RPMI7951 (cell line): ENCODE measurements around the gene HAPLN3. TPM values are rescaled to one million over a fixed set of nuclear protein-coding genes. Genes with fewer than 3 reads are reported as not detected.
"Not testable (repeated sequence)": the region's sequence is repeated elsewhere in the genome, so short reads cannot be mapped to it uniquely, and the experiment has no call there.

Source experiments
- DNase-seq: peaks from one replicate; pipeline ENCODE4 v3.0.0-alpha.2; 2012; ENCODE audit warnings: low read depth
- total RNA-seq: library from RNA; depleted of rRNA; stranded (reverse); fragments of >200 nt; shearing (Covaris generic); gene quantifications from 2 replicates; pipeline ENCODE4 v1.2.3, GENCODE V29; 2014; rRNA removed

HAPLN3 gene, protein sequence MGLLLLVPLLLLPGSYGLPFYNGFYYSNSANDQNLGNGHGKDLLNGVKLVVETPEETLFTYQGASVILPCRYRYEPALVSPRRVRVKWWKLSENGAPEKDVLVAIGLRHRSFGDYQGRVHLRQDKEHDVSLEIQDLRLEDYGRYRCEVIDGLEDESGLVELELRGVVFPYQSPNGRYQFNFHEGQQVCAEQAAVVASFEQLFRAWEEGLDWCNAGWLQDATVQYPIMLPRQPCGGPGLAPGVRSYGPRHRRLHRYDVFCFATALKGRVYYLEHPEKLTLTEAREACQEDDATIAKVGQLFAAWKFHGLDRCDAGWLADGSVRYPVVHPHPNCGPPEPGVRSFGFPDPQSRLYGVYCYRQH
- total RNA-seq: 18.4 and 27.5 TPM in 2 replicates

DNA sequence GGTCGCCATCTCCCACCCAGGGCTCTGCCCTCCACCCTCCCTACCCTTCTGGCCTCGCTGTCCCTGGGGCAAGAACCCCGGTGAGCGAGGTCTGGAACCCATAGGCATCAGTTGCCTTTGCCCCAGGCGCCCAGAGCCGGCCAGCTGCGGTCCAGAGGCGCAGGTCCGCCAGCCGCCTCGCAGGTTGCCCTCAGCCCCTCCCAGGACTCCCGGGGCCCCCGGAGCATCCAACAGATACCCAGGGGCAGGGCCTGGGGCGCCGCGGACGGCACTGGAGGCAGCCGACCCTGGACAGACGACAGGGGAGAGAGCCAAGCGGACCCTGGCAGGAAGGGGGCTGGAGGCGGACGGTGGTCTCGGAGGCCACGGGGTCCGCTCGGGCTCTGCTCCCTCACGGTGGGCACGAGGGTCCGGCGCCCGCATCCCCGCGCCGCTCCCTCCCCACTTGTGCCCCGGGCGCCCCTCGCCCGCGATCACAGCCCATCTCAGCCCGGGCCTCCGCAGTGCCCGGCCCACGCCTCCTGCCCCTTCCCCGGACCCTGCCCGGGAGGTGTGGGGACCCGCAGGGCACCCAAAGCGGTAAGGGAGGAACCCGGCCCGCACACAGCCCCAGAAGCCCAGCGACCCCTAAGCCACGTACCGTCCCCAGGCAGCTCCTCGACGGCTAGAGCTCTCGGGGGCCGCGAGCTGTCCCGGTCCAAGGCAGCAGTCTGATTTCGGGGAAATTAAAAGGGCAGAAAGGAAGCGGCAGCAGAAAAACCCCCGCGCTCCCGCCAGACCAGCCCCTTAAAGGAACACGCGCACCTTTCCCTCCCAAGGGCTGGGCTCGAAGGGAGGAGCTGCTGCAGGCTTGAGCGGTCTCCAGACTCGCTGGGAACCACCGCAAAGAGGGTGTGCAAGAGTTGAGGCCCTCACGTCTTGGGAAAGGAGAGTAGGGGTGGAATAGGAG lies at the start of gene HAPLN3:
Gene HAPLN3, minus strand, starts transcription at position 726 of the 949 bp plus-strand sequence. CDS start 8,246 bp downstream, outside the sequence.
- DNase-seq: peak; percentile 68

DNA sequence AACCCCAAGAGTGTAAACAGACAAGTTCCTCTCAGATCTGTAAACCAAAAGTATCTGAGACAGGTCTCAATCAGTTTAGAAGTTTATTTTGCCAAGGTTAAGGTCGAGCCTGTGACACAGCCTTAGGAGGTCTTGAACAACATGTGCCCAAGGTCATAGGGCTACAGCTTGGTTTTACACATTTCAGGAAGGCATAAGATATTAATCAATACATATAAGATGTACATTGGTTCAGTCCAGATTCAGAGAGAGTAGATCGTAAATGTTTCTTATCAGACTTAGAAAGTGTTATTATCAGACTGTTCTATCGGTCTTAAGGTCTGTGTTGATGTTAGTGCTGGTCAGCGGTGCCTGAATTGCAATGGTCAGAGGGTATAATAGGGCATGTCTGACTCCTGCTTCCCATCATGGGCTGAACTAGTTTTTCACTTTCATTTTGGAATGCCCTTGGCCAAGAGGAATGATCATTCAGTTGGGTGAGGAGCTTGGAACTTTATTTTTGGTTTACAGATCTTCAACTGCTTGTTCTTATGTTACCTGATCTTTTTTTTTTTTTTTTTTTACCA lies 44.8 kb upstream of the HAPLN3 start:
- peak; percentile 20 for DNase-seq

DNA sequence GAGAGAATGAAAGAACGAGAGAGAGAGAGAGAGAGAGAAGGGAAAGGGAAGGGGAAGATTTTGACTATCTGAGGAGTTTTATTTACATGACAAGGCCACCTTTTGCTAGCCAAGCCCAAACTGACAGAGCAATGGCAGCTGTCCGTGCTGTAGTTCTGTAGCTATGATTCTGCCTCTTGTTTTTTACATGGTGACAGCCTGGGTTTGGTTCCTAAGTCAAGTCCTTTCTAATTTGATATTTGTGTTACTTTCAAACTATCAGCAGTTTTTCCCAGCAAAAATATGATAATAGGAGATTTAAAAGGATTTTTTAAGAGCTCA lies 44.1 kb upstream of the HAPLN3 start:
- DNase-seq: no peak

DNA sequence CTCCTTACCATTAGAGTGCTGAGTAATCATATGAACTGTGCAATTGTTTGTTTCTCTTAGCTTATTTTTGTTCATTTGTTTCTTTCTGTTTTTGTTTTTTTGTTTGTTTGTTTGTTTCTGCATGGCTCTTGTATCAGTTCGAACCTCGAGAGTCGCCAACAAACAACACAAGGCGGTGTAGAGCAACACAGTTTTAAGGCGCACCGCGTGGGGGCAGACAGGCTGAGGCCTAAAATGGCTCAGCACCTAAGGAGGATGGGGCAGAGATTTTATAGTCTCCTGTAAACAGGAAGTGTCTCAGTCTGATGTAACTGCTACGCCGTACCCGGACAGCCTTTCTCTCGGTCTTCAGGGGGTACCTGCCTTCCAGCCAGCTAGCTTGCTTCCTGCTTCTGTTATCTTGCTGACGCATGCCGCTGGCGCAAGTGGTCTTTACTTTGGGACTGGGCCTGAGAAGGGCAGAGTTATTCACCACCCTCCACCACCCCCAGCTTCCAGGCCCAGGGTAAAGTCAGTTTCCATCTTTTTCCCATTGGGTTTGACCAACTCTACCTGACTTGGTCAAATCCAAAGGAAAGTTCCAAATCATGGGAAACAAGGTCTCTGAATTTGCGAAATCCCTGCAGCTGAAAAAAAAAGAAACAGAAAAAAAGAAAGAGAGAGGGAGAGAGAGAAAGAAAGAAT lies 43.6 kb upstream of the HAPLN3 start:
- no peak for DNase-seq

DNA sequence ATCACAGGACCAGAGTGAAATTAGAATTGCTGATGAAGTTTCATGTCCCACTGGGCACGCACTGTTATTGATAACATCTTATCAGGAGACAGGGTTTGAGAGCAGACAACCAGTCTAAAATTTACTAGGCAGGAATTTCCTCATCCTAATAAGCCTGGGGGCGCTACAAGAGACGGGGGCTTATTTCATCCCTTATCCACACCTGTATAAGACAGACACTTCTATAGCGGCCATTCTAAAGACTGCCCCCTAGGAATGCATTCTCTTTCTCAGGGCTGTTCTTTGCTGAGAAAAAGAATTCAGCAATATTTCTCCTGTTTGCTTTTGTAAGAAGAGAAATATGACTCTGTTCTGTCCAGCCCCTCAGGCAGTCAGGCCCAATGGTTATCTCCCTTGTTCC lies 39.1 kb upstream of the HAPLN3 start:
- not testable (repeated sequence) for DNase-seq

DNA sequence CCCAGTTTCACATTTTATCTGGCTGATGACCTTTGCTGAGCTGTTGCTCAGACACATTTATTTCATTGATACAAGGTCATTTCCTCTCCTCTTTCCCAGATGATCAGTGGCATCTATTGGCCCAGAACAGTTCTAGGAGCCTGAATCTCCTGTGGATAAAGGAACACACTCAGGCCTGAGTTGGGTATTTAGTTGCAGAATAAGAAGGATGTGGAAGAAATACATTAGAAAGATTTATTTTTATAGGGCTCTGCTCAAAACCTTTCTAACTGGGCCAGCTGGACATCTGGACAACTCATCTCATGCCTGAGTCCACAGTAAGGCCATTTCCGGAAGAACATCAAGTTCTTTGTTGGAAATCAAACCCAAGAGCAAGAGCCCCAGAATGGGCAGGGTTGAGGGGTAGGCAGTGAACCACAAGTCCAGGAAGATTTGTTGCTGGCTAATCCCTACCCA lies 37.6 kb upstream of the HAPLN3 start:
- no peak for DNase-seq

DNA sequence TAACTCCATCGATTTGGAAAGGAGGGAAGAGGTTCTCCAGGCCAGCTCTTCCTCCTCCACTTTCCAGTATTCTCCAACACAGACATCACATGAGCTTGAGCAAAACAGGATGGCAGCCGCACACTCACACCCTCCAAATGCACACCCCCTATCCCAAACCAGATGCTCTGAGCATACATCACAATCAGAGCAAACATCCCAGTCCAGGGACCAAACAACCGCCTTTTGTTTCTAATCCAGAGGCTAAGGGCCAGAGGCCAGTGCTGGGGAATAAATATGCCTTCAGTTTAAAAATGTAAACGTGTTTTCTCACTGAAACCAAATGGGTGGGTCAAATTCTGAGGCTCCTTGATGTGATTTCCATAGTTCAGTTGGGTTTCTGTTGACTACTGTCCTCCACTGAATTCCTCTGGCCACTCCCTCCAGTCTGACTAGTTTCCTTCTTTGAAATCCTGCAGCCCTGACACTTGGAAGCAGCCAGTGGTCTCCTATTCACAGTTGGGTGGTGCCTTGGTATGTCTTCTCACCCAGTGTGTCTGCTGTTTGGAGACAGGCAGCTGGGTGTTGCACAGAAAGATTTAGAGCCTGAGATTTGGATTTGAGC lies 37.0 kb upstream of the HAPLN3 start:
- DNase-seq: peak; percentile 56

DNA sequence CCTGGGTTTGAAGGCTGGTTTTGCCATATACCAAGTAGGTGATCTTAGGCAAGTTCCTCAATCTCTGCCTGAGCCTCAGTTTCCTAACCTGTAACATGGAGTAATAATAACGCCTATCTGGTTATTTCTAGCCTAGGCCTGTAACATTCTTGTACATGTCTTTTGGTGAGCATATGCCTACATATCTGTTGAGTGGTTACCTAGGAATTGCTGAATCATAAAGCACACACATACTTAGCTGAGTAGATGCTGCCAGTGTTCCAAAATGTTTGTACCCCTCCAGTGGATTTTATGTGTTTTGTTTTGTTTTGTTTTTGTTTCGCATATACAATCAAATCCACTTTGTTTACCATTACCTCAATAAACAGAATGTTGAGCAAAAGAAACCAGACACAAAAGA lies 35.2 kb upstream of the HAPLN3 start:
- no peak for DNase-seq

DNA sequence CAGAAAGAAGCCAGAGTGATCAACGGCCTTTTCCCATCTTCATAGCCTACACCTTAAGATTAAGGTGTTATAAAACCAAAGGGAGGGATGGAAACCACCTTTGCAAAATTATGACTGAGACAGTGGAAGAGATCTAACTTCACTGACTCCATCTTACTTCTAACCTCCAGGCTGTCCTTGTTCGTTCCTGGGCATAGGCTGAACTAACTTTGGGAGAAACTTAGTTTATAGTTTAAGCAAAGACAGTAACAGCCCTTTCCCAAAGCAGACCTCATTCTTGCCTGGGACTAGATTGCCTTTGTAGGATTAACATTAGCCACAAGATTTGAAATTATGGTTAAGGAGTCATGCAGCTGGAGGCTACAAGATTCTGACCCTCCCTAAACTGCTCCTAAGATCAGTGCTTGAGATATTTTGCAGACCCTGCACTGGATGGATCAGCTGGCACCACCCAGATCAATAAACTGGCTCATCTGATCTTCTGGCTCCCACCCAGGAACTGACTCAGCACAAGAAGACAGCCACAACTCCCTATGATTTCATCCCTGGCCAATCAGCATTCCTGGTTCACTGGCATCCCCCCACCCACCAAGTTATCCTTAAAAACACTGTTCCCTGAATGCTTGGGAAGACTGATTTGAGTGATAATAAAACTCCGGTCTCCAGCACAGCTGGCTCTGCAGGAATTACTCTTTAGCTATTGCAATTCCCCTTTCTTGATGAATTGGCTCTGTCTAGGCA lies 34.2 kb upstream of the HAPLN3 start:
- DNase-seq: peak; percentile 46

DNA sequence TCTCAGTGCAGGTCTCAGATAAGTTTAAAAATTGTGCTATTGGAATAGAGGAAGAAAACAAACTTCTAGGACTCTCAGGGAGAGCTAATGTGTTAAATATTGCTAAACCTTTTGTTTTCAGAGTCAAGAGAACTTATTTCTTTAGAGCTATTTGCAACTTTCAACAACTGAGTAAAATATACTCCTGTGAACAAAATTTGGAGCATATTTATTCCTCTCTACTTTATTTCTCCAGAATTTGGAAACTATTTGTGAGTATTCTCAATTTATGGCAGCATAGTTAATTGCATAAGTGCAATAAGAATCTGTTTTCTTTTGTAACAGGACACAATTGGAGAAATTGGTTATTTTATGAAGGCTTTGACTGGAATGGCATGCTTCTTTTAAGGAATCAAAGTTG lies 32.8 kb upstream of the HAPLN3 start:
- not testable (repeated sequence) for DNase-seq

DNA sequence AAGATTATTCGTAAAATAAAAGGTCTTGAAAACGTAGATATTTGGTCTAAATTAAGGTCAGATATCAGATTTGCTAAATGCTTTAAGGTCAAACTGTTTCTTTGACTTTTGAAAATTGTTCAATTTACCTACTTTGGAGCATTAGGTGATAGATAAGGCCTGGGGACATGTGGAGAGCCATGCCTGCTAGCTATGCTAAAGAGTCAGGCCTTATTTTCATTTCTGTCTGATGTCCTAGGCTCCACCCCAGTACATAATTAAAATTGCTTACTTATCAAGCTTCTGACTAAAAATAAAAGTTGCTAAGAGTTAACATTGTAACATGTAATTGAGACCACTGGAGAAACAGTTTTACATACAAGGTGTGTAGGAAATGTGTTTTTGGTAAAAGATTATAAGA lies 30.3 kb upstream of the HAPLN3 start:
- DNase-seq: not testable (repeated sequence)

DNA sequence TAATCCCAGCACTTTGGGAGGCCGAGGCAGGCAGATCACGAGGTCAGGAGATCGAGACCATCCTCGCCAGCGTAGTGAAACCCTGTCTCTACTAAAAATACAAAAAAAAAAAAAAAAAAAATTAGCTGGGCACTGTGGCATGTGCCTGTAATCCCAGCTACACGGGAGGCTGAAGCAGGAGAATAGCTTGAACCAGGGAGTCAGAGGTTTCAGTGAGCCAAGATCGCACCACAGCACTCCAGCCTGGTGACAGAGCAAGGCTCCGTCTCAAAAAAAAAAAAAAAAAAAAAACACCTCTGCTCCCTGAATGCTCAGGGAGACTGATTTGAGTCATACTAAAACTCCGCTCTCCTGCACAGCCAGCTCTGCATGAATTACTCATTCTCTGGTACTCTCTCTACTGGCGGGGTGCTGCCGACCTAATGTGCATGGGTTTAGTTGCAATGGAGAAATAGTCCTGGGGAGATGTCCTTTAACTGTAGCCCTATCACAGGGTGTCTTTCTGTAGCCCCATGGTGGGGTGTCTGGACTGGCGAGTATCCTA lies 25.6 kb upstream of the HAPLN3 start:
- peak; percentile 87 for DNase-seq

DNA sequence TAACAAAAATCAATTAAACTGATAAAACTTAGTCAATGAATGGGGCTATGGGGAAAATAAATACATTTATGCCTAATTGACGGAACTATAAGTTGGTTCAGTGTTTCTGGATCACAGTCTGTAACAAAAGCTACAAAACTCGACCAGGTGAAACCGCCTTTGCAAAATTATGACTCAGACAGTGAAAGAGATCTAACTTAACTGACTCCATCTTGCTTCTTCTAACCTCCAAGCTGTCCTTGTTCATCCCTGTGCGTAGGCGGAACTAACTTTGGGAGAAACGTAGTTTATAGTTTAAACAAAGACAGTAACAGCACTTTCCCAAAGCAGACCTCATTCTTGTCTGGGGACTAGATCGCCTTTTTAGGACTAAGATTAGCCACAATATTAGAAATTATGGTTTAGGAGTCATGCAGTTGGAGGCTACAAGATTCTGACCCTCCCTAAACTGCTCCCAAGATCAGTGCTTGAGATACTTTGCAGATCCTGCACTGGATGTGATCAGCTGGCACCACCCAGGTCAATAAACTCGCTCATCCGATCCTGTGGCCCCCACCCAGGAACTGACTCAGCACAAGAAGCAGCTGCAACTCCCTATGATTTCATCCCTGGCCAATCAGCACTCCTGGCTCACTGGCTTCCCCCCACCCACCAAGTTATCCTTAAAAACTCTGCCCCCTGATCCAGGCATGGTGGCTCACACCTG lies 25.0 kb upstream of the HAPLN3 start:
- peak; percentile 70 for DNase-seq

DNA sequence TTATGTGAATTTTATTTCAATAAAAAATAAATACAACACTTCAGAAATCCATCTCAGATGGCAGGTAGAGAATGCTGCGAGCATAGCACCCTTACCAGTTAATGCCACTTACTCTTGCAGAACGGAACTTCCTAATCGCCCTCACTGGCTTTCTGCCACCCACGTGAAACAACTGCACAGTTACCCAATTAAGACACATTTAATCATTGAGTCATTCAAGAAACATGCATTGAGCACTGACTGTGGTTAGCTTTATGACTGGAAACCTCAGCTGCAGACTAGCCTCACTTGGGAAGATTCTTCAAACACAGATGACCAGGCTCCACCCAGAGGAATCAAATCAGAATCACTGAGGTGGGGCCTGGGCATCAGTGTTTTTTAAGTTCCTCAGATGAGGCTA lies 23.4 kb upstream of the HAPLN3 start:
- DNase-seq: peak; percentile 99

DNA sequence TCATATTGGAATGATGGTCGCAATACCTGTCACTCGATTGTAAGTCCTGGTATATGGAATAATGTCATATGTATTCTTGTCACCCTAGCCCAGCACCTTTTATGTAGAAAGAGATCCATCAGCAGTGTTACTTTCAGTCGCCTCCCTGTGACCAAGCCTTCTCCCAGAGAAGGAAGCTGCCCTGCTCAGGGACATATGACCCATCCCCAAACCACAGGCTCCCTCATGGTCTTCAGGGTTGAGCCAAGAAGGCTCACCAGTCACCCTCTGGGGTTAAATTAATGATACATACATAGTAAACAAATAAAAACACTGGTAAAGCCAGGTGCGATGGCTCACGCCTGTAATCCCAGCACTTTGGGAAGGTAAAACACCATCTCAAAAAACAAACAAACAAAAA lies 22.4 kb upstream of the HAPLN3 start:
- no peak for DNase-seq

DNA sequence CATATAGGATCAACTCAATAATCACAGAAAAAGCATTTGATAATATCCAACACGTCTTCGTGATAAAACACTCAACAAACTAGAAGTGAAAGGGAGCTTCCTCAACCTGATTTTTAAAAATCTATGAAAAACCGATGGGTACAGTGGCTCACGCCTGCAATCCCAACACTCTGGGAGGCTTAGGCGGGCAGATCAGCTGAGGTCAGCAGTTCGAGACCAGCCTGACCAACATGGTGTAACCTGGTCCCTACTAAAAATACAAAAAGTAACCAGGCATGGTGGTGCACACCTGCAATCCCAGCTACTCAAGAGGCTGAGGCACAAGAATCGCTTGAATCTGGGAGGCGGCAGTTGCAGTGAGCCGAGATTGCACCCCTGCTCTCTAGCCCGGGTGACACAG lies 20.0 kb upstream of the HAPLN3 start:
- DNase-seq: no peak

DNA sequence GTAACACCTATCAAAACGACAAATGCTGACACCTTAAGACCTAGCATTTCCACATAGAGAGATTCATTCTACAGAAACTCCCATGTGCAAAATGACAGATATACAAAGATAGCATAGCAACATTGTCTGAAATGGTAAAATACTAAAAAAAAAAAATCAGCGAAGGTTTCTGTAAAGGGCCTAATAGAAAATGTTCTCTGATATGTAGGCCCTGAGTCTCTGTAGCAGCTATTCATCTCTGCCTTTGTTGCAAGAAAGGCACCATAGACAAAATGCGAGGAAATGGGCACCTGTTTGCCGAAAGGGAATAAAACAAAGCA lies 18.5 kb upstream of the HAPLN3 start:
- no peak for DNase-seq

DNA sequence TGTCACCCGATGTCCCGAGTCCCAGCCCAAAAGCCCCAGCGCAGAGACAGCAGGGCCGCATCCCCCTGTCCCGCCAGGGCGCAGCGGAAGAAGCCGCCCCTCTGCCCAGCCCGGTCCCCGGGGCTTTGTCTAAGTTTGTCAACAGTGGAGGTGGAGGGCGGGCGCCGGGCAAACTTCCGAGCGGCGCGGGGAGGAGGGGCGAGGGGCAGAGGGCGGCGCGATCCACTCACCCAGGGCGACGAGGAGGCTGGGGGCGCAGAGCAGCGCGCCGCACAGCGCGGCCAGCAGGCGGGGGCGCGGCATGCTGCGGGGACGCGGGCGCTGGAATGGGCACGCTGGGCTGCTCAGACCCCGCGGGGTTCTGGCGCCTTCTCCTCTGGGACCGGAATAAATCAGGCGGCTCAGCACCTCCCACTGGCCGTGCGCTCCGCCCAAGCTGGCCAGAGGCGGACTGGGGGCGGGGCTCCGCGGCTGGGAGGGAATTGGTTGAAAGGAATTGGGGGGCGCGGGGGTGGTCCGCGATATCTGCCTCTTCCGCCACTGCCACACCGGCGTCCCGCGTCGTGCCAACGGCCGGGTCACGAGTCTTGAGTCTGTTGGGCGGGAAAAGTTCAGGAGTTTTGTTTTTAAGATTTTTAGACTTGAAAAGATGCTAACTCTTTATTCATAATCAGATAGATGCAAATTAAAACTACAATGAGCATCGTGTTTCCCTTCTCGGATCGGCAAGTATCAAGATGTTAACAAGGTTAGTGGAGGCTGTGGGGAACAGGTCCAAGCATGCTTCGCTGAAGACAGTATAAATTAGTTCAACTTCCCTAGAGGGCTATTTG lies 17.9 kb upstream of the HAPLN3 start, which contains the start of gene MFGE8:
Gene MFGE8, minus strand, starts transcription at position 363 of the 833 bp plus-strand sequence. Its CDS starts 60 bp downstream, at position 303.
- DNase-seq: peak; percentile 70

DNA sequence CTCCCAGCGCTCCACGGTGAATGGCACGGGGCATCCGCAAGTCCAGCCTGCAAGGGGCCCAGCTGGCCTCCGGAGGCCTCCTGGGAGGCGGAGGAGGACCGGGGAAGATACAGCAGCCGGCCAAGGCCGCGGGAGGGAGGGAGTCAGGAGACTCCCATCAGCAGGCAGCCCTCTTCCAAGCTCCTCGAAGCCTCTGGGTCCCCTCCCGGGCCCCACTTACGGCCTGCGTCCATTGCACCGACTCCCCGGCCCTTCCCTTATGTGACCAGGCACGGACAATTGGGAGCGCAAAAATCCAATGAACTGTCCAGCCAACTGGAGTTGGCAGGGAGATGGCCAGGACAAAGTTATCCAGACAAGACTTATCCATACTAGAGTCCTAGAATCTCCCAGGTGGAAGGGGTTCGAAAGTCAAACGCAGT lies 17.2 kb upstream of the HAPLN3 start:
- peak; percentile 37 for DNase-seq
